T-cell (primary cell): ENCODE data around the gene FNBP1. TPM values are rescaled to one million over a fixed set of nuclear protein-coding genes. Genes with fewer than 3 reads are reported as not detected.
A peak's percentile ranks its signal among the peaks of the same experiment; 100 is the strongest.

Experiments
- ATAC-seq, 4 experiments: fragments of 200-7000 bp in 3 of 4; fragments of 150-1000 bp in 1 of 4; cut with Tn5 transposase; replicated peaks in 1 of 4; 1 replicate in 3 of 4; 2 replicates in 1 of 4; pipeline ENCODE4 v1.10.0; 2021; ENCODE audit warnings: moderate library complexity in 3 of 4, mild to moderate bottlenecking in 2 of 4, moderate number of reproducible peaks in 1 of 4
- CTCF ChIA-PET, 2 donors: fragments of 300-600 bp; sonication (Branson Sonifier 250); formaldehyde crosslinking; loops; one replicate each; lab custom pipeline; 2022; ENCODE audit warnings: antibody characterized with exemption in 2 of 2; lab: Charles Lee
- POLR2A ChIA-PET, 2 donors: fragments of 300-600 bp; sonication (Branson Sonifier 250); formaldehyde crosslinking; loops; one replicate each; lab custom pipeline; 2022; ENCODE audit warnings: antibody characterized with exemption in 2 of 2; lab: Charles Lee
- DNase-seq, 35 experiments: peaks; one replicate each; pipeline versions ENCODE4 v3.0.0 to v3.0.0-alpha.2; 2013 to 2023
- H3K27ac ChIP-seq: one replicate; pipeline ENCODE4 v1.5.1; 2013; ENCODE audit warnings: low read length
- H3K27me3 ChIP-seq, 2 experiments: replicated peaks in 1 of 2; 1 replicate in 1 of 2; 2 replicates in 1 of 2; pipeline versions ENCODE4 v1.6.1 to v1.7.0; 2013; ENCODE audit warnings: low read length in 1 of 2, mixed read lengths in 1 of 2; ENCODE audit not compliant: control insufficient read depth in 2 of 2, insufficient read depth in 2 of 2; ENCODE audit errors: extremely low read depth in 1 of 2
- H3K36me3 ChIP-seq, 2 donors: 1 replicate in 1 of 2; 2 replicates in 1 of 2; pipeline versions ENCODE4 v1.6.1 to v1.7.0; 2013; ENCODE audit warnings: low read length in 1 of 2; ENCODE audit not compliant: control insufficient read depth in 2 of 2, insufficient read depth in 1 of 2; ENCODE audit errors: extremely low read depth in 1 of 2
- H3K4me1 ChIP-seq, 2 experiments: 1 replicate in 1 of 2; 2 replicates in 1 of 2; pipeline versions ENCODE4 v1.6.1 to v1.7.0; 2013; ENCODE audit warnings: low read length in 2 of 2, mixed read lengths in 1 of 2; ENCODE audit not compliant: insufficient read depth in 2 of 2, control insufficient read depth in 1 of 2; ENCODE audit errors: extremely low read depth in 1 of 2
- H3K4me3 ChIP-seq, 2 donors: 1 replicate in 1 of 2; 2 replicates in 1 of 2; pipeline versions ENCODE4 v1.5.1 to v1.7.0; 2013; ENCODE audit warnings: mild to moderate bottlenecking in 2 of 2, low read length in 1 of 2, moderate library complexity in 1 of 2; ENCODE audit not compliant: control insufficient read depth in 1 of 2; ENCODE audit errors: extremely low read depth in 1 of 2
- H3K9me3 ChIP-seq: 2 replicates; pipeline ENCODE4 v1.7.0; 2013
- H3K27ac Mint-ChIP-seq, 2 donors: one replicate each; pipeline ENCODE4 v1.8.0; 2020 to 2021; ENCODE audit warnings: mild to moderate bottlenecking in 2 of 2, mixed read lengths in 2 of 2
- H3K27me3 Mint-ChIP-seq, 2 donors: one replicate each; pipeline ENCODE4 v1.8.0; 2021 to 2022; ENCODE audit warnings: mixed read lengths in 2 of 2
- H3K36me3 Mint-ChIP-seq: one replicate; pipeline ENCODE4 v1.8.0; 2021; ENCODE audit warnings: mixed read lengths
- H3K4me1 Mint-ChIP-seq, 3 donors: one replicate each; pipeline ENCODE4 v1.8.0; 2020 to 2022; ENCODE audit warnings: mixed read lengths in 3 of 3, mild to moderate bottlenecking in 1 of 3
- H3K4me3 Mint-ChIP-seq, 3 donors: one replicate each; pipeline ENCODE4 v1.8.0; 2020 to 2022; ENCODE audit warnings: mild to moderate bottlenecking in 3 of 3, mixed read lengths in 3 of 3, moderate library complexity in 3 of 3
- H3K9me3 Mint-ChIP-seq, 3 donors: one replicate each; pipeline ENCODE4 v1.8.0; 2020 to 2022; ENCODE audit warnings: mixed read lengths in 3 of 3
- WGBS: methylation state at CpG from one replicate; pipeline ENCODE4 v1.1.5; 2013; ENCODE audit warnings: missing lambda C conversion rate; ENCODE audit not compliant: insufficient coverage; 5-methylcytosine and 5-hydroxymethylcytosine counted together
- total RNA-seq, 35 experiments: library from RNA in 6 of 35; stranded (reverse) in 6 of 35; fragments of 120-200 nt in 1 of 35; gene quantifications; one replicate each; pipeline versions ENCODE4 v1.2.1 to v1.2.4 and lab custom pipeline; 2013 to 2026

Gene FNBP1
- total RNA-seq, 5 donors from 2014 or later (not counting 1 experiment from before 2014, with no cell fraction given) = 166 to 211 (median 182) TPM

GRCh38 chr9:130034570-130034969 is 8.4 kb downstream of the FNBP1 start:
- Histone ChIP-seq H3K4me3 (no peak overlapping the region), H3K36me3 (no peaks in the 10 kb centered on the region), H3K9me3 (no peaks in the 10 kb centered on the region), H3K27ac (peak overlapping the region; percentile 39), H3K4me1 (peaks cover 30 to 80% of the 10 kb centered on the region in 2 experiments), H3K27me3 (no peaks in the 10 kb centered on the region)
- H3K4me3 Mint-ChIP-seq = peak overlapping the region; percentile 18 to 66 (median 61)
- no peaks in the 10 kb centered on the region for H3K27me3 Mint-ChIP-seq
- H3K36me3 Mint-ChIP-seq = peaks cover 10% of the 10 kb centered on the region
- ATAC-seq (peak in 3 of 4 experiments; percentile 38 to 47 (median 44)), DNase-seq (no peak)
- WGBS = no CpG with 5 or more reads among the region's 1 CpG
- H3K27ac Mint-ChIP-seq = peak overlapping the region; percentile 86 to 92
- H3K4me1 Mint-ChIP-seq = peaks cover 93 to 95% (median 95%) of the 10 kb centered on the region in 3 donors
- no peaks in the 10 kb centered on the region for H3K9me3 Mint-ChIP-seq
- CTCF ChIA-PET = interaction anchor here in 1 of 2 donors (0.6 kb wide), 1 partner anchor 22 kb away, joined by 3 read pairs; no protein-coding TSS in a partner anchor
- POLR2A ChIA-PET = interaction anchor here in 1 of 2 donors (2.1 kb wide), 1 partner anchor 17 kb away, joined by 10 read pairs; no protein-coding TSS in a partner anchor

- Histone ChIP-seq H3K27me3 (no peaks in the 10 kb centered on the region), H3K4me3 (no peak overlapping the region), H3K27ac (peak overlapping the region; percentile 50), H3K9me3 (no peaks in the 10 kb centered on the region), H3K36me3 (peaks cover 0 to 6% of the 10 kb centered on the region in 2 donors), H3K4me1 (peaks cover 27 to 84% of the 10 kb centered on the region in 2 experiments)
- H3K9me3 Mint-ChIP-seq = peaks cover 0 to 6% (median 0%) of the 10 kb centered on the region in 3 donors
- ATAC-seq = peak; percentile 11 to 28 (median 18)
- ChIA-PET CTCF (interaction anchor here in 1 of 2 donors (0.6 to 1.5 kb wide), 5 partner anchors 10 to 67 kb away, joined by 3 to 9 read pairs (median 6); no protein-coding TSS in a partner anchor), POLR2A (interaction anchor here in 1 of 2 donors (0.5 to 2.2 kb wide), 8 partner anchors 9 to 68 kb away, joined by 3 to 7 read pairs (median 4); no protein-coding TSS in a partner anchor)
- no peaks in the 10 kb centered on the region for H3K27me3 Mint-ChIP-seq
- H3K4me3 Mint-ChIP-seq = peak overlapping the region; percentile 29 to 74 (median 46)
- DNase-seq = peak in 1 of 35 experiments; percentile 28
- H3K4me1 Mint-ChIP-seq = peaks cover 95 to 98% (median 96%) of the 10 kb centered on the region in 3 donors
- H3K36me3 Mint-ChIP-seq = peaks cover 22% of the 10 kb centered on the region
- peak overlapping the region; percentile 79 to 88 for H3K27ac Mint-ChIP-seq
- WGBS = no CpG with 5 or more reads among the region's 3 CpGs
These were observed 12.3 kb downstream of the FNBP1 start for GRCh38 chr9:130030651-130031127.

GRCh38 chr9:130029223-130029973 is 13.6 kb downstream of the FNBP1 start:
- ATAC-seq = peak; percentile 25 to 54 (median 32)
- Mint-ChIP-seq H3K27ac (peak overlapping the region; percentile 53 to 88), H3K36me3 (peaks cover 22% of the 10 kb centered on the region), H3K4me3 (peak overlapping the region; percentile 45 to 74 (median 52)), H3K27me3 (no peaks in the 10 kb centered on the region), H3K9me3 (peaks cover 0 to 6% (median 0%) of the 10 kb centered on the region in 3 donors), H3K4me1 (peaks cover 95 to 98% (median 96%) of the 10 kb centered on the region in 3 donors)
- peaks cover 0 to 6% of the 10 kb centered on the region in 2 donors for H3K36me3 ChIP-seq
- CTCF ChIA-PET = interaction anchor here in 1 of 2 donors (0.6 to 1.2 kb wide), 6 partner anchors 11 to 72 kb away, joined by 3 to 6 read pairs (median 4); no protein-coding TSS in a partner anchor
- no peak for DNase-seq
- WGBS = no CpG with 5 or more reads among the region's 10 CpGs
- H3K4me3 ChIP-seq = peak overlapping the region in 1 of 2 donors; percentile 15
- no peaks in the 10 kb centered on the region for H3K27me3 ChIP-seq
- peaks cover 28 to 77% of the 10 kb centered on the region in 2 experiments for H3K4me1 ChIP-seq
- POLR2A ChIA-PET = interaction anchor here (0.7 to 1.5 kb wide), 7 partner anchors 10 to 39 kb away, joined by 3 to 10 read pairs (median 3); no protein-coding TSS in a partner anchor
- H3K9me3 ChIP-seq = no peaks in the 10 kb centered on the region
- peak overlapping the region; percentile 47 for H3K27ac ChIP-seq

GRCh38 chr9:130028493-130029222 is 14.3 kb downstream of the FNBP1 start:
- H3K4me1 Mint-ChIP-seq = peaks cover 97 to 98% (median 97%) of the 10 kb centered on the region in 3 donors
- no CpG with 5 or more reads among the region's 6 CpGs for WGBS
- DNase-seq = no peak
- ATAC-seq = no peak
- Histone ChIP-seq H3K4me1 (peaks cover 32 to 76% of the 10 kb centered on the region in 2 experiments), H3K4me3 (peak overlapping the region in 1 of 2 donors; percentile 15), H3K27me3 (no peaks in the 10 kb centered on the region), H3K9me3 (no peaks in the 10 kb centered on the region), H3K36me3 (peaks cover 0 to 6% of the 10 kb centered on the region in 2 donors), H3K27ac (peak overlapping the region; percentile 47)
- H3K27me3 Mint-ChIP-seq = no peaks in the 10 kb centered on the region
- peaks cover 22% of the 10 kb centered on the region for H3K36me3 Mint-ChIP-seq
- CTCF ChIA-PET = interaction anchor here in 1 of 2 donors (0.6 to 1.2 kb wide), 7 partner anchors 10 to 71 kb away, joined by 3 to 6 read pairs (median 3); no protein-coding TSS in a partner anchor
- H3K4me3 Mint-ChIP-seq = peak overlapping the region; percentile 45 to 74 (median 52)
- peak overlapping the region; percentile 71 to 88 for H3K27ac Mint-ChIP-seq
- POLR2A ChIA-PET = interaction anchor here (0.6 to 1.5 kb wide), 9 partner anchors 10 to 137 kb away, joined by 3 to 10 read pairs (median 4); no protein-coding TSS in a partner anchor
- peaks cover 0 to 6% (median 0%) of the 10 kb centered on the region in 3 donors for H3K9me3 Mint-ChIP-seq

GRCh38 chr9:130027533-130028365 is 15.2 kb downstream of the FNBP1 start:
- Histone ChIP-seq H3K4me1 (peaks cover 32 to 77% of the 10 kb centered on the region in 2 experiments), H3K27ac (peak overlapping the region; percentile 39), H3K36me3 (peaks cover 0 to 6% of the 10 kb centered on the region in 2 donors), H3K9me3 (no peaks in the 10 kb centered on the region), H3K27me3 (no peaks in the 10 kb centered on the region), H3K4me3 (no peak overlapping the region)
- Mint-ChIP-seq H3K27me3 (no peaks in the 10 kb centered on the region), H3K36me3 (peaks cover 22% of the 10 kb centered on the region), H3K27ac (peak overlapping the region; percentile 71 to 79), H3K4me1 (peaks cover 99% of the 10 kb centered on the region in 3 donors), H3K9me3 (peaks cover 0 to 6% (median 0%) of the 10 kb centered on the region in 3 donors), H3K4me3 (peak overlapping the region in 2 of 3 donors; percentile 9 to 74)
- DNase-seq (no peak), ATAC-seq (no peak)
- WGBS = 40% methylated on average over 1 of the region's 9 CpGs
- ChIA-PET CTCF (interaction anchor here in 1 of 2 donors (0.6 to 1.2 kb wide), 4 partner anchors 17 to 32 kb away, joined by 3 to 6 read pairs (median 4); no protein-coding TSS in a partner anchor), POLR2A (interaction anchor here (0.6 to 1.1 kb wide), 2 partner anchors 38 to 137 kb away, joined by 4 read pairs; no protein-coding TSS in a partner anchor)
